Measurements from ENCODE around the gene TRRAP.

- TF ChIP-seq CTCF (IDR thresholded peaks at IDR 0.05 in 4 of 5, conservative IDR thresholded peaks at IDR 0.05 in 1 of 5): no peak
- no peak for TF ChIP-seq POLR2A (IDR thresholded peaks at IDR 0.05)
These were observed 40.7 kb upstream of the TRRAP start for GRCh38 chr7:98837630-98837972.
